ENCODE results near the gene VPS37B. TPM values are rescaled to one million over a fixed set of nuclear protein-coding genes. Genes with fewer than 3 reads are reported as not detected.

The VPS37B gene
- total and polyA plus RNA-seq, 10 of the 15 experiments (the other 5 are each of a cell fraction or from before 2014, with no cell fraction given): 0.66 to 68.6 (median 39.6) TPM

DNA sequence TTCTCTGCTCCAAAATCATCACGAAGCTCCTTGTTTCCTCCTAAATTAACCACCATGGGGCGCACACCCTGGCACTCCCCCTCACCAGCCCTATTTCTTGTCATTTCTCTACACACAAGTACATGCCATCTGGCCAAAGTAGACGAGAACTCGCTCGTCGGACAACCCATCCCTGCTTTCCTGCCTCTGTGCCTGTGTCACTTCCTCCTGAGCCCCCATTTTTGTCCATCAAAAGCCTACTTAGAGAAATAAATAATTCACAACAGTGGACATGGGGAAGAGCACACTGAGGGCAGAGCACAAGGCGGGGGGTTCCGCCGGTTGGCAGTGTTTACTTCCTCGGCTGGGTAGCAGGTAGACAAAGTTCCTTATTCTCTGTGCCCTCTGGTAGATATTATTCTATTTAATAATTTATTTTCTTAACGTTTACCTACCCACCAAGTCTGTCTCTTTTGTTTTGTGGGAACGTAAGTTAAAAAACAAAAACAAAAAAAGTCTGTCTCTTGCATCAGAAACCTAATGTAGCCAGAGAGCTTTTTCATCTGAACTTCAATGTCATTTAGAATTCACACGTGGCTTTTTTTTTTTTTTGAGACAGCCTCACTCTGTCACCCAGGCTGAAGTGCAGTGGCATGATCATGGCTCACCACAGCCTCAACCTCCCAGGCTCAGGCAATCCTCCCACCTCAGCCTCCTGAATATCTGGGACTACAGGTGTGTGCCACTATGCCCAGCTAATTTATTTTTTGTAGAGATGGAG, 6.0 kb downstream of the VPS37B start:
- no peak for ATAC-seq

More for the DNA sequence above, 6.0 kb downstream of the VPS37B start:
- 0 out of 2 replicates have a peak overlapping the region, but pooled peaks have one; percentile 22 for H3K27ac ChIP-seq (ENCODE audit: control insufficient read depth, insufficient read depth)
- H3K9ac ChIP-seq (ENCODE audit: control insufficient read depth, insufficient read depth, low read length): peak overlapping the region; percentile 17; the same call in 1 of the 2 replicates
- H3K36me3 ChIP-seq (ENCODE audit: control insufficient read depth in 2 of 2, insufficient read depth in 2 of 2, low read length in 1 of 2): no peaks in the 10 kb centered on the region
- ChIA-PET RAD21 (ENCODE audit: unreplicated experiment) (interaction anchor here (0.7 to 3.2 kb wide), 9 partner anchors 9 to 389 kb away, joined by 3 to 17 read pairs (median 3); partner anchors contain the start of gene ZCCHC8), CTCF (interaction anchor here (1.6 to 12.3 kb wide), 5 partner anchors 8 to 63 kb away, joined by 4 to 107 read pairs (median 11); no protein-coding TSS in a partner anchor), SMC1A (ENCODE audit: uncharacterized antibody, unreplicated experiment) (interaction anchor here (1.2 to 7.6 kb wide), 9 partner anchors 10 to 103 kb away, joined by 4 to 64 read pairs (median 6); no protein-coding TSS in a partner anchor), POLR2A (interaction anchor here (0.7 to 4.5 kb wide), 7 partner anchors 8 to 344 kb away, joined by 3 to 23 read pairs (median 12); partner anchors contain the start of gene MTRFR)
- BruUV-seq (replicated peaks): no TSS peak
- no peak overlapping the region for H3K4me3 ChIP-seq
- intact Hi-C loops (cut with micrococcal nuclease; ENCODE audit: unreplicated experiment) (loop anchor here (10.0 kb wide), 1 partner anchor 1885 kb away; no protein-coding TSS in a partner anchor), in situ Hi-C loops (cut with MboI) (no loop called here)
- H3K4me1 ChIP-seq (ENCODE audit: control insufficient read depth, insufficient read depth, low read length): peaks cover 36% of the 10 kb centered on the region
- peaks cover 65% of the 10 kb centered on the region for H3K79me2 ChIP-seq (ENCODE audit: control insufficient read depth, insufficient read depth, low read length)
- FAIRE-seq: no peak
- H3K4me2 ChIP-seq (ENCODE audit: control insufficient read depth, insufficient read depth): peak overlapping the region; percentile 73
- no peaks in the 10 kb centered on the region; the same call in 1 of the 2 replicates for H4K20me1 ChIP-seq (ENCODE audit: control insufficient read depth, insufficient read depth)
- no peak overlapping the region for H2AFZ ChIP-seq (ENCODE audit: control insufficient read depth, low read depth, low read length)
- TF ChIP-seq NR2C2 (IDR thresholded peaks at IDR 0.05; ENCODE audit: borderline replicate concordance, control insufficient read depth, insufficient read length, low read depth) (no peak), ZNF384 (IDR thresholded peaks at IDR 0.05; ENCODE audit: borderline replicate concordance, low read depth, low read length) (peak; percentile 12; the same call in 1 of the 2 replicates), TCF7 (IDR thresholded peaks at IDR 0.05; ENCODE audit: borderline replicate concordance) (no peak), KAT2A (conservative IDR thresholded peaks at IDR 0.05; ENCODE audit: control insufficient read depth, low read depth, low read length) (no peak), BHLHE40 (IDR thresholded peaks at IDR 0.05; ENCODE audit: borderline replicate concordance in 1 of 2, low read depth in 2 of 2, low read length in 1 of 2) (no peak)
- TF ChIP-seq, protein P1, sequence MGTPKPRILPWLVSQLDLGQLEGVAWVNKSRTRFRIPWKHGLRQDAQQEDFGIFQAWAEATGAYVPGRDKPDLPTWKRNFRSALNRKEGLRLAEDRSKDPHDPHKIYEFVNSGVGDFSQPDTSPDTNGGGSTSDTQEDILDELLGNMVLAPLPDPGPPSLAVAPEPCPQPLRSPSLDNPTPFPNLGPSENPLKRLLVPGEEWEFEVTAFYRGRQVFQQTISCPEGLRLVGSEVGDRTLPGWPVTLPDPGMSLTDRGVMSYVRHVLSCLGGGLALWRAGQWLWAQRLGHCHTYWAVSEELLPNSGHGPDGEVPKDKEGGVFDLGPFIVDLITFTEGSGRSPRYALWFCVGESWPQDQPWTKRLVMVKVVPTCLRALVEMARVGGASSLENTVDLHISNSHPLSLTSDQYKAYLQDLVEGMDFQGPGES (IDR thresholded peaks at IDR 0.05): no peak
- H3K9me3 ChIP-seq (replicated peaks; ENCODE audit: control insufficient read depth, insufficient read depth, low read length): no peaks in the 10 kb centered on the region
- H3K27me3 ChIP-seq (replicated peaks in 1 of 2; ENCODE audit: control insufficient read depth in 2 of 2, insufficient read depth in 2 of 2, low read length in 1 of 2): no peaks in the 10 kb centered on the region
- 74% methylated on average over 13 of the region's 13 CpGs for WGBS (ENCODE audit: insufficient coverage, insufficient replicate concordance, low lambda C conversion rate, missing lambda C conversion rate)
- DNase-seq (ENCODE audit: low read depth, low spot score): no peak

All from GM12878 (cell line).